WTC11 (cell line): ENCODE data around the gene COA1. TPM values are rescaled to one million over a fixed set of nuclear protein-coding genes. Genes with fewer than 3 reads are reported as not detected.

ENCODE experiments used
- ATAC-seq: fragments of 200-7000 bp; cut with Tn5 transposase; 2 replicates; pipeline ENCODE4 v1.10.0; 2021; ENCODE audit warnings: mild to moderate bottlenecking, moderate library complexity
- CTCF ChIA-PET: fragments of 300-600 bp; sonication (Branson Sonifier 250); formaldehyde crosslinking; loops from one replicate; lab custom pipeline; 2021; ENCODE audit warnings: antibody characterized with exemption; lab: Charles Lee
- POLR2A ChIA-PET: fragments of 350-600 bp; sonication (Branson Sonifier 250); formaldehyde crosslinking; loops from one replicate; lab custom pipeline; 2021; ENCODE audit warnings: antibody characterized with exemption; lab: Charles Lee
- DNase-seq: peaks from one replicate; pipeline ENCODE4 v3.0.0; 2021; ENCODE audit warnings: low spot score
- H3K27ac Mint-ChIP-seq: 2 replicates; pipeline ENCODE4 v1.8.0; 2021; ENCODE audit warnings: mixed read lengths
- H3K27me3 Mint-ChIP-seq: 2 replicates; pipeline ENCODE4 v1.8.0; 2021; ENCODE audit warnings: low read depth, mild to moderate bottlenecking, moderate library complexity, mixed read lengths
- H3K36me3 Mint-ChIP-seq: 2 replicates; pipeline ENCODE4 v1.8.0; 2021; ENCODE audit warnings: mixed read lengths
- H3K4me1 Mint-ChIP-seq: 2 replicates; pipeline ENCODE4 v1.8.0; 2022; ENCODE audit warnings: mixed read lengths
- H3K4me3 Mint-ChIP-seq: 2 replicates; pipeline ENCODE4 v1.8.0; 2021; ENCODE audit warnings: mild to moderate bottlenecking, moderate library complexity, mixed read lengths
- H3K9me3 Mint-ChIP-seq: 2 replicates; pipeline ENCODE4 v1.8.0; 2021; ENCODE audit warnings: mixed read lengths
- AR ChIP-seq: fragments of 250-450 bp; sonication (Bioruptor Pico); IDR thresholded peaks from 2 replicates; pipeline ENCODE4 v1.9.0; 2021; ENCODE audit warnings: mild to moderate bottlenecking
- ARID4B ChIP-seq: sonication (generic); formaldehyde crosslinking; IDR thresholded peaks from 2 replicates; pipeline ENCODE4 v1.8.0; 2023; ENCODE audit warnings: missing genetic modification reagents, mild to moderate bottlenecking, borderline replicate concordance
- ATF2 ChIP-seq: sonication (generic); formaldehyde crosslinking; IDR thresholded peaks from 2 replicates; pipeline ENCODE4 v1.8.1; 2022; ENCODE audit warnings: low read depth, missing genetic modification reagents, borderline replicate concordance
- CDX4 ChIP-seq: fragments of 250-450 bp; sonication (Bioruptor Pico); IDR thresholded peaks from 2 replicates; pipeline ENCODE4 v1.9.0; 2021; ENCODE audit warnings: moderate library complexity, mild to moderate bottlenecking, inconsistent platforms, borderline replicate concordance
- FOXP1 ChIP-seq: sonication (generic); formaldehyde crosslinking; IDR thresholded peaks from 2 replicates; pipeline ENCODE4 v1.8.0; 2022; ENCODE audit warnings: missing genetic modification reagents, mild to moderate bottlenecking, moderate library complexity, borderline replicate concordance
- FOXP4 ChIP-seq: sonication (generic); formaldehyde crosslinking; IDR thresholded peaks from 2 replicates; pipeline ENCODE4 v1.8.0; 2022; ENCODE audit warnings: mild to moderate bottlenecking, missing genetic modification reagents
- GABPB1 ChIP-seq: sonication (generic); formaldehyde crosslinking; IDR thresholded peaks from 2 replicates; pipeline ENCODE4 v1.8.1; 2023; ENCODE audit warnings: mild to moderate bottlenecking, missing genetic modification reagents
- GRHL2 ChIP-seq: fragments of 250-450 bp; sonication (Bioruptor Pico); IDR thresholded peaks from 2 replicates; pipeline ENCODE4 v1.8.0; 2022; ENCODE audit warnings: mild to moderate bottlenecking, moderate library complexity; ENCODE audit not compliant: insufficient replicate concordance, severe bottlenecking
- GTF2I ChIP-seq: fragments of 250-450 bp; sonication (Bioruptor Pico); conservative IDR thresholded peaks from 2 replicates; pipeline ENCODE4 v1.4.0; 2021; ENCODE audit warnings: mild to moderate bottlenecking
- IRF2 ChIP-seq: sonication (generic); formaldehyde crosslinking; IDR thresholded peaks from 2 replicates; pipeline ENCODE4 v1.8.0; 2022; ENCODE audit warnings: low read depth, missing genetic modification reagents, borderline replicate concordance
- JAZF1 ChIP-seq: fragments of 250-450 bp; sonication (Bioruptor Pico); IDR thresholded peaks from 2 replicates; pipeline ENCODE4 v1.9.0; 2021; ENCODE audit warnings: moderate library complexity, mild to moderate bottlenecking, inconsistent platforms
- KAT7 ChIP-seq: sonication (generic); formaldehyde crosslinking; IDR thresholded peaks from 2 replicates; pipeline ENCODE4 v1.8.1; 2023; ENCODE audit warnings: missing genetic modification reagents, mild to moderate bottlenecking, borderline replicate concordance
- NFATC4 ChIP-seq: fragments of 250-450 bp; sonication (Bioruptor Pico); IDR thresholded peaks from 2 replicates; pipeline ENCODE4 v1.9.0; 2021; ENCODE audit warnings: mild to moderate bottlenecking
- NR1H2 ChIP-seq: sonication (generic); formaldehyde crosslinking; IDR thresholded peaks from 2 replicates; pipeline ENCODE4 v1.9.0; 2021; ENCODE audit warnings: mild to moderate bottlenecking, moderate library complexity, missing genetic modification reagents
- SMAD3 ChIP-seq: sonication (generic); formaldehyde crosslinking; IDR thresholded peaks from 2 replicates; pipeline ENCODE4 v1.8.0; 2022; ENCODE audit warnings: missing genetic modification reagents, mild to moderate bottlenecking, borderline replicate concordance
- SOX15 ChIP-seq: fragments of 250-450 bp; sonication (Bioruptor Pico); IDR thresholded peaks from 2 replicates; pipeline ENCODE4 v1.9.0; 2021; ENCODE audit warnings: mild to moderate bottlenecking
- TP53 ChIP-seq: sonication (generic); formaldehyde crosslinking; IDR thresholded peaks from 2 replicates; pipeline ENCODE4 v1.8.1; 2023; ENCODE audit warnings: mild to moderate bottlenecking, missing genetic modification reagents
- ZMAT4 ChIP-seq: fragments of 250-450 bp; sonication (Bioruptor Pico); IDR thresholded peaks from 2 replicates; pipeline ENCODE4 v1.9.0; 2021; ENCODE audit warnings: mild to moderate bottlenecking
- ZNF232 ChIP-seq: sonication (generic); formaldehyde crosslinking; IDR thresholded peaks from 2 replicates; pipeline ENCODE4 v1.8.0; 2022; ENCODE audit warnings: mild to moderate bottlenecking, missing genetic modification reagents
- ZNF317 ChIP-seq: sonication (generic); formaldehyde crosslinking; IDR thresholded peaks from 2 replicates; pipeline ENCODE4 v1.8.1; 2023; ENCODE audit warnings: low read depth, mild to moderate bottlenecking, moderate library complexity, missing genetic modification reagents, borderline replicate concordance
- ZNF512 ChIP-seq: sonication (generic); formaldehyde crosslinking; IDR thresholded peaks from 2 replicates; pipeline ENCODE4 v1.8.1; 2022; ENCODE audit warnings: missing genetic modification reagents, borderline replicate concordance
- ZNF671 ChIP-seq: fragments of 250-450 bp; sonication (Bioruptor Pico); IDR thresholded peaks from 2 replicates; pipeline ENCODE4 v1.8.0; 2021; ENCODE audit warnings: mild to moderate bottlenecking
- total RNA-seq: library from RNA; stranded (reverse); gene quantifications from 3 replicates; pipeline ENCODE4 v1.2.3, GENCODE V29; 2021

Gene COA1
- total RNA-seq, 1 experiment from 2014 or later, result 132 TPM

- TF ChIP-seq FOXP1, result no peak
- TF ChIP-seq GABPB1, result no peak
- no peak for TF ChIP-seq ZNF671 (CRISPR knock-in tag)
- no peak for TF ChIP-seq KAT7 (CRISPR knock-in tag)
- TF ChIP-seq SMAD3 (CRISPR knock-in tag), result no peak
- no peak for TF ChIP-seq ARID4B (CRISPR knock-in tag)
- TF ChIP-seq, all 79 proteins: peak for 0
Measured at GRCh38 chr7:43769281-43769680, 40.0 kb upstream of the COA1 start (continued).

GRCh38 chr7:43768887-43769272, 39.6 kb upstream of the COA1 start:
- TF ChIP-seq FOXP4 (CRISPR knock-in tag) (no peak), SMAD3 (CRISPR knock-in tag) (no peak), ZNF317 (no peak), GTF2I (no peak), NR1H2 (CRISPR knock-in tag) (no peak), ATF2 (CRISPR knock-in tag) (no peak), IRF2 (CRISPR knock-in tag) (no peak), KAT7 (CRISPR knock-in tag) (no peak), SOX15 (CRISPR knock-in tag) (no peak), NFATC4 (CRISPR knock-in tag) (no peak), ZNF232 (CRISPR knock-in tag) (no peak), TP53 (CRISPR knock-in tag) (no peak), JAZF1 (CRISPR knock-in tag) (no peak), ZMAT4 (CRISPR knock-in tag) (no peak), ZNF512 (no peak), CDX4 (no peak), GRHL2 (CRISPR knock-in tag) (no peak), AR (CRISPR knock-in tag) (no peak)
- Mint-ChIP-seq H3K9me3 (no peaks in the 10 kb centered on the region), H3K4me1 (peaks cover 16% of the 10 kb centered on the region), H3K36me3 (peaks cover 14% of the 10 kb centered on the region), H3K4me3 (no peak overlapping the region), H3K27me3 (no peaks in the 10 kb centered on the region), H3K27ac (no peak overlapping the region)
- ATAC-seq, result no peak
- no peak for DNase-seq
- POLR2A ChIA-PET, result no interaction called here
- CTCF ChIA-PET, result interaction anchor here (0.8 kb wide), 1 partner anchor 69 kb away, joined by 3 read pairs; no protein-coding TSS in a partner anchor
